GM19372 (cell line): Measurements from ENCODE around the gene PFKFB3.
"Not testable (repeated sequence)": the region's sequence is repeated elsewhere in the genome, so short reads cannot be mapped to it uniquely, and the experiment has no call there.

Experiments
- ATAC-seq: cut with Tn5 transposase; IDR thresholded peaks from one replicate; pipeline ENCODE4 v1.9.1; 2021; ENCODE audit warnings: mild to moderate bottlenecking, low read depth, moderate library complexity; ENCODE audit not compliant: unreplicated experiment

PFKFB3 gene

DNA sequence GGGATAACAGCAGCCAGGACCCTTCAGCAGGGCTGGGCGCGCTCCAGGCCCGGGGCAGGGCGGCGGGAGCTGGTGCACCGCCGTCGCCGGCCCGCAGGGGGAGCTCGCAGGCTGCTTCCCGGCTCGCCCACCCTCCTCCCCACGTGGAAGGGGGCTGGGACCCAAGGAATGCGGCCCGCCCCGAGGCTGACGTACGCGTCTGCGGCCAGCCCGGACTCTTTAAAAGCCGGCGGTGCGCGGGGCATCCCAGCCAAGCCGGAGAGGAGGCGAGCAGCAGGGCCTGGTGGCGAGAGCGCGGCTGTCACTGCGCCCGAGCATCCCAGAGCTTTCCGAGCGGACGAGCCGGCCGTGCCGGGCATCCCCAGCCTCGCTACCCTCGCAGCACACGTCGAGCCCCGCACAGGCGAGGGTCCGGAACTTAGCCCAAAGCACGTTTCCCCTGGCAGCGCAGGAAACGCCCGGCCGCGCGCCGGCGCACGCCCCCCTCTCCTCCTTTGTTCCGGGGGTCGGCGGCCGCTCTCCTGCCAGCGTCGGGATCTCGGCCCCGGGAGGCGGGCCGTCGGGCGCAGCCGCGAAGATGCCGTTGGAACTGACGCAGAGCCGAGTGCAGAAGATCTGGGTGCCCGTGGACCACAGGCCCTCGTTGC lies at the start of gene PFKFB3:
TSS of gene PFKFB3 (plus strand) at position 249 of the 647 bp plus-strand sequence. CDS start at position 578, 329 bp downstream.
- ATAC-seq, result peak; percentile 62

DNA sequence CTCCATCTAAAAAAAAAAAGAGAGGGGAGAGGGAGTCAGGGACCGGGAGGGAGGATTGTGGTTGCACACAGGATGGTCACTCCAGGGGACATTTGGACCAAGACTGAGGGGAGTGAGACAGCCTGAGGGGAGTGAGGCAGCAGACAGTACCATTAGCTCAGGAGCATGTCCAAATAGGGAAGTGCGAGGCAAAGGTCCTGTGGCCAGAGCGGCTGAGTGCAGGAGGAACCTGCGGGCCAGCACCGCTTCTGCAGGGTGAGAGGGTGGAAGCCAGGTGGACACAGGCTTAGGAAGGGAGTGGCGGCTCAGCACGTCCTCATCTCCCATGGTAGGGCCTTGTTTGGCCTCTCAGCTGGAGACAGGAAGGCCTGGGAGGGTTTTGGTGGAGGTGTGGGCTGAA lies 48.9 kb upstream of the PFKFB3 start:
- no peak for ATAC-seq

DNA sequence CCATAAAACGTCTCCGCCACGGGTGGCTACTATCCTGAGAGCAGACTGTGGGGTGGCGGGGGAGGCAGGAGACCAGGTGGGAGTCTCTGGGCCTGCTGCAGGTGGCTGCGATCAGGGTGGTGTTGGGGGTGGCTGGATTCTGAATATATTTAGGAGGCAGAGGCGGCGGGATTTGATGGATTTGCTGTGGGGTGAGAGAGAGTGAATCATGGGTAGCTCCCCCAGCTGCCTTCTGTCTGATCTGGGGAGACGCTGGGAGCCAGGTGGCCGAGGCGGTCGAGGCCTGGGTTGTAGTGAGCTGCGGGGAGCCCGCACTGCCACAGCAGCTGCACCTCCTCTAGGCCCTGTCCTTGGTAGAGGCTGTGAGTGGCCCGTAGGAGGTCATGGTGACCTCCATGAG lies 48.2 kb upstream of the PFKFB3 start:
- ATAC-seq, result no peak

DNA sequence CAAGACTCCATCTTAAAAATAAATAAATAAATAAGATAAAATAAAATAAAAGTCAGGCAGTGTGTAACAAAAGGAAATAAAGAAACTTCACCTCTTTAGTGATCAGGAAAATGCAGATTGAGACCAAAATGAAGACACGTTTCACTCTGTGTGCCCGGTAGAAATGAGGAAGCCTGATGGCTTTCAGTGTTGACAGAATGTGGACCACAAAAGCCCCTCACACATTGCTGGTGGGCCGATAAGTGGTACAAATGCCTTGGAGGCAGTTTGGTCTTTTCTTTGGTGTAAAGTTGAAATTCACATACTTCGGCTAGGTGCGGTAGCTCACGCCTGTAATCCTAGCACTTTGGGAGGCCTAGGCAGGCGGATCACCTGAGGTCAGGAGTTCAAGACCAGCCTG lies 44.5 kb upstream of the PFKFB3 start:
- ATAC-seq, result no peak

DNA sequence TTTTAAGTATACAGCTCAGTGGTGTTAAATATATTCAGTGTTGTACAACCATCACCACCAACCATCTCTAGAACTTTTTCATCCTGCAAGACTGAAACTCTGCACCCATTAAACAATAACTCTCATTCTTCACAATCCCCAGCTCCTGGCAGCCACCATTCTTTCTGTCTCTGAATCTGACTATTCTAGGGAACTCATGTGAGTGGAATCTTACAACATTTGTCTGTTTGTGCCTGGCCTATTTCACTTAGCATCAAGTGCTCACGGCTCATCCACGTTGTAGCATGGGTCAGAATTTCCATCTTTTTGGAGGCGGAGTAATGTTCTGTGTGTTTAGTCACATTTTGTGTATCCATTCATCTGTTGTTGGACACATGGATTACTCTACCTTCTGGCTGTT lies 40.8 kb upstream of the PFKFB3 start:
- no peak for ATAC-seq

DNA sequence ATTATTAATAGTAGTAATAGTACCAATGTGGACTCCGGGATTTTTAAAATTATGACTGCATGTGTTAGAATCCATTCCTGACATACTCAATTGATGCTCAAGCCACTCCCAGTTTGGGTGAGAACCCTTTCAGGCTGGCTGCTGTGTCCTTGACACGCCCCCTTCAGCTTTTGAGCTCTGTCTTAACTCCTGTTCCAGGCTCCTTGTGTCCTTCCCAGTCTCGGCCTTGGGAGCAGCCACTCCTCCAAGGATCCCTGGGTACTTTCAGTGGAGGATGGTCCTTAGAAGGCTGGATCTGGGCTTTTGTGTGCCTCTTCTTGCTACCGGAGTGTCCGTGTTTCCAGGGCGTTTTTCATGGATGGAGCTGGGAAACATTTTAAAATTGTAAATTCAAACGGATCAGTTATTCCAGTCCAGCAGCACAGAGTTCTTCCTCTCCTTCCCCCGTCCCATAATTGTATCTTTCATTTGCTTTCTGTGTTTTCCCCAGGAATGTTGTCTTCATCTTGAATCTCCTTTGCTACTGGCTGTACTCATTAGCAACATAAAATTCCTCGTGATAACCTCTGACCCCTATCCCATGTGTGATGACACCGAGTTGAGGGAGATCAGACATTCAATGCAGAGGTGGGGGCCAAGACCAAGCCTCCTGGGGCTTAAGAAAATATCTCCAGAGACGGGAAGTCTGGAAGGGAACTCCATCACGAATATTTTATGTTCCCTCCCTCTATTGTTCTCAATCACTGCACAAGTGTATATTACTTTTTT lies 40.0 kb upstream of the PFKFB3 start:
- ATAC-seq, result no peak

DNA sequence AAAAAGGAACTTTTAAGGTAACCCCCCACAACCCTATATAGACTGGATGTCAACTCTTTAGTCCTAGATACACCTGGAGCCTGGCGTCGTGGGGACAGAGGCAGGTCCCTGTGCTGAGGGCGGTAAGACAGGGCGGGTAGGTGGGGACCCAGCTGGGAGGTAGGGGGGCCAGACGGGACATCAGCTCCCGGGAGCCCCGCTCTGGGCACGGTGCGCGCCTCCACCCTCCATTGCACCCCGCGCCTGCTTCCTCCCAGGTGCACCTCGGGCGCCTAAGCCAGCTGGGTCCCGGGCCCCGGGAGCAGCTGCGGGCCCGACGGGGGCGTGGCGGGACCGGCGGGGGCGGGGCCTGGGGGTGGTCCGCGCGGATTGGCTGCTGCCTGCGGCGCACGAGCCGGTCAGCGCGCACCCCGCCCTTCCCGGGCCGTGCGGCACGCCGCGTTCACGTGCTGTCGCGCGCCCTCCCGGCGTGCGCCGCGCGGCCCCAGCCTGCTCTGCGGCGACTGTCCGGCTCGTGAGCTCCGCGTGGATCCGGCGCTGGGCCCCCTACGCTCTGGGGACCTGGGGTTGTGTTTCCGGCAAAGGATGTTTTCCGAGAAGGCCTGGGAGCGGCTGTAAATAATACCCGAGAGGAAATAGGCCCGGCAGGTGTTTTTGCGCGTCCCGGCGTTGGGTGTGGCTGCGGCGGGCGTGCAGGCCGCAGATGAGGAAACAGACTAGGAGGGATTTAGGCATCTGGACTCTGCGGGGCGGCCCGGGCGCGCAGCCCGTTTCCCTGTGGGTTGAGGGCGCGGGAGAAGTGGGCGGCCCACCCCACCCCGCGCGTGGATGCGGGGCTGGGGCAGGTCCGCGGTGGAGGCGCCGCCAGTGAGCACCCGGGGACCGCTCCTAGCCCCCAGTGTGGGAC lies 39.1 kb upstream of the PFKFB3 start:
- ATAC-seq, result peak; percentile 94

DNA sequence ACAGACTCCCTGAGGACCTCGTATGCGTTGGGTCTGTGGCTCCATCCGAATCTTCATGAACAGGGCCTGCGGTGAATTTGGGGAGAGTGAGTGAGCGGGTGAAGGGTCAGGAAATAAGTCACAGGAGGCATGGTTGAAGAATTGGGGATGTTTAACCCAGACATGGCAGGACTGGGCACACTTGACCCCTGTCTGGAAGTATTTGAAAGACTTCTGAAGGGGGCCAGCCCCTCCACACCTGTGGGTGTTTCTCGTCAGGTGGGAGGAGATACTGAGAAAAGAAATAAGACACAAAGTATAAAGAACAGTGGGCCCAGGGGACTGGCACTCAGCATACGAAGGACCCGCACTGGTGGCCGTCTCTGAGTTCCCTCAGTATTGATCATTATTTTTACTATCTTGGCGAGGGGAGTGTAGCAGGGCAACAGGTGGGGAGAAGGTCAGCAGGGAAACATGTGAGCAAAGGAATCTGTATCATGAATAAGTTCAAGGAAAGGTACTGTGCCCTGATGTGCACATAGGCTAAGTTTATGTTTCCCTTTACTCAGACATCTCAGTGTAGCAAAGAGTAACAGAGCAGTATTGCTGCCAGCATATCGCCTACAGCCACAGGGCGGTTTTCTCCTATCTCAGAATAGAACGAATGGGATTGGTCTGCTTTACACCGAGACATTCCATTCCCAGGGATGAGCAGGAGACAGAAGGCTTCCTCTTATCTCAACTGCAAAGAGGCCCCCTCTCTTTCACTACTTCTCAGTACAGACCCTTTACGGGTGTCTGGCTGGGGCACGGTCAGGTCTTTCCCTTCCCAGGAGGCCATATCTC lies 38.2 kb upstream of the PFKFB3 start:
- no peak for ATAC-seq

DNA sequence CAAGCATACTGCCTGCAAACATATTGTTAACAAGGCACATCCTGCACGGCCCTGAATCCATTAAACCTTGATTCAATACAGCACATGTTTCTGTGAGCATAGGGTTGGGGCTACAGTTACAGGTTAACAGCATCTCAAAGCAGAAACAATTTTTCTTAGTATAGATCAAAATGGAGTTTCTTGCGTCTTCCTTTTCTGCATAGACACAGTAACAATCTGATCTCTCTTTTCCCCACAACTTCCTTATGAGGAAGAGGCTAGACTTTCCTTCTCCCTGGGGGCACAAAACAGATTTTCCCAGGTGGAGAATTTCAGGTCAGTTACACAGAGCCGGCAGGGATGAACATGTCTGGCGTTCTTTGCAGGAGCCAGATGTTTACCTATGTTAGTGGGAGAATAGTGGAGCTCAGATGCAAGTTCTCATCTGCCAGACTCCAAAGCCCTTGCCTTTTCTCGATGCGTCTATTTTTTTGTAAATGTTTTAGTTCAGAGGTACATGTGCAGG lies 37.5 kb upstream of the PFKFB3 start:
- ATAC-seq, result no peak

DNA sequence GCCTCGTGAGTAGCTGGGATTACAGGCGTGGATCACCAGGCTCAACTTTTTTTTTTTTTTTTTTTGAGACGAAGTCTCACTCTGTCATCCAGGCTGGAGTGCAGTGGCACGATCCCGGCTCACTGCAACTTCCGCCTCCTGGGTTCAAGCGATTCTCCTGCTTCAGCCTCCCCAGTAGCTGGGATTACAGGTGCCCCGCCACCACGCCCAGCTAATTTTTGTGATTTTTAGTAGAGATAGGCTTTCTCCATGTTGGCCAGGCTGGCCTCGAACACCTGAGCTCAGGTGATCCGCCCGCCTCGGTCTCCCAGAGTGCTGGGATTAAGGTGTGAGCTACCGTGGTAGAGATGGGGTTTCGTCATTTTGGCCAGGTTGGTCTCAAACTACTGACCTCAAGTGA lies 36.8 kb upstream of the PFKFB3 start:
- not testable (repeated sequence) for ATAC-seq

DNA sequence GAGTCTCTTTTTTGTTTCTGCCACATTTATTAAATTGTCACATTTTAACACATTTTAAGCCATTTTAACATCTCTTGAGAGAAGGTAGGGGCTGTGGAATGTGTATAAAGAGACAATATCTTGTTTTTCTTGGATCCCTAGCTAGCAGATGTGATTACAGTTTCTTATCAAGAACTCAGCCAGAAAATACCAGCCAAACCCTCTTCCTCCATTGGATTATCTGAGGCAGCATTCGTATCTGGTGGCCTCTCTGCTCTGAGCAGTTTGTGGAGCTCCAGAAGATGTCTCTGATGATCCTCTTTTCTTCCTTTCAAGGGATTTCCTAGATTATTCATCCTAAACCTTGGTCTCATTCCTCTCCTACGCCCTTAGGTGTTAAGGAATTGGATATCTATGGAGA lies 35.3 kb upstream of the PFKFB3 start:
- no peak for ATAC-seq

DNA sequence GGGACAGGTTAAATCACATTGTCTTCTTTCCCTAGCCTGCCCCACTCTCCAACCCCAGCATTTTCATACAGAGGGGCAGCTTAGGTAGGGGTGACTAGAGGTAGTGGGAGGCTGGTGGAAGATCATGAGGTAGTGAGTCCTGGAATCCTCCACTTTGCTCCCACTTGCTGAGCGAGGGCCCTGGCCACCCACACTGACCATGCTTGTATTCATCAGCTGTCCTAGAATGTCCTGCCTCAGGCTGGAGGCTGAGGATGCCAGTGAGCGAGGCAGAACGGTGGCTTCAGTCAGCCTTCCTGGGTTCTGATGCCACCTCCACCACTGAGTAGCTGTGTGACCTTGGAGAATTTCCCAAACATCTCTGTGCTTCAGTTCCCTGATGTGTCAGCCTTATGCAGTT lies 34.6 kb upstream of the PFKFB3 start:
- no peak for ATAC-seq

DNA sequence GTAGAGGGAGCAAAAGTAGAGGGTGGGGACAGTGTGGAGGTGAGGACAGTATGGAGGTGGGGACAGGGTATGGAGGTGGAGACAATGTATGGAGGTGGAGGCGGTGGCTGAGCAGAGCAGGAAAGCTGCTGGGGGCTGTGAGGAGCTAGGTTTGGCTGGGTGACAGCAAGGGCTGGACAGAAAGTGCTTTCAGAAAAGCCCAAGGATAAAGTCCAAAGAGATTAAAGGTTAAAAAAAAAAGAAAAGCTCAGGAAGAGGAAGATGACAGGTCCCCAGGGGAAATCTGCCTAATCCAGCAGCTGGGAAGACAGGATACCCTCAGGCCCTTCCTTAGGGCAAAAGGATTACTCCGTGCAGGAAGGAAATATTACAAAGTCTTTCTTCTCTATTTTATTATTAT lies 32.1 kb upstream of the PFKFB3 start:
- ATAC-seq, result no peak

DNA sequence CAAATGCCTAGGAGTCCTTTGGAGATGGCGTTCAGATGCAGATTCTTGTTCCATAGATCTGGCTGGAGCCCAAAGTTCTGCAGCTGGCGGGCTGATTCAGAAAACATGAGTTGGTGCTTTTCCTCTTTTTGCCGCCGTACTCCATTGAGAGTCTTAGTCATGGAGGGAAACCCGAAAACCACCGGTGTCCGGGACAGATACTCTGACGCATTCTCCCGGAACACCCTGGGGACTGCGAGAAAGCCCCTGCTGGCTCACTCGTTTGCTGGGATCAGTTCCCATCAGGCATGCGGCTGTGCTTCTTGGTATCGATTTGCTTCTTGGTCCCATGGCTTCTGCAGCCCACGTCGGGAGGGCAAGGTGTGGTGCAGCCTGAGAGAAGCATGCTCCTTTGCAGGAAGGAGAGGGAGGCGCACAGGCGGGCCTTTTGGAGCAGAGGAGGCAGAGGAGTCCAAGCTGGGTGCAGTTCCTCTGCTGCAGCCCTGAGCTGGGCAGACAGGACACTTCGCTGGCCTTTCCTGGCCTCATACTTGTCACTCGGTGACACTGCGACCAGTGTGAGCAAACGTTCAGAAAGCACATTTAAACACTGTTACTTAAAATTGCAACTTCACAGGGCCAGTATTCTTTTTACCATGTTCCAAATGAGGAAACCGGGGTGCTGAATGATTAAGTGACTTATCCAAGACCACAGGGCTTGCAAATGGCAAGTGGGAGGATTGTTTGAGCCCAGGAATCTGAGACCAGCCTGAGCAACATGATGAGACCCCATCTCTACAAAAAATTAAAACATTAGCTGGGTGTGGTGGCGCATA lies 30.6 kb upstream of the PFKFB3 start:
- no peak for ATAC-seq

DNA sequence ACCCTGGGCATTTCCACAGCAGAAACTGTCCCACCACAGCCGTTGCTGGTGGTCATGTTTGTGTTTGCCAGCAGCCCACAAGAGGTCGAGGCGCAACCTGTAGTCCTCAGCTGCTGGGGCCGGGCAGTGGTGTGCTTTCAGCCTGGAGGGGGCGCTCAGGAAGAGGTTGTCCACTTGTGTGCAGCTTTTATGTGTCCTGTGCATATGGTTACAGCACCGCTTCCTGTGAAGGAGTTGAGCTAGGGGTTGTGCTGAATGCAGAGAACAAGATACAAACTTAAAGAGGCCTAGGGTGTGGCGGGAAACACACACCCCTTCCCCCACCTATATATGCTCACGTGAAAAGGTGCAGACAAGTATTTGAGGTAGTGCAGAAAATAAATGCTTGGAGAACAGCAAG lies 29.5 kb upstream of the PFKFB3 start:
- no peak for ATAC-seq

DNA sequence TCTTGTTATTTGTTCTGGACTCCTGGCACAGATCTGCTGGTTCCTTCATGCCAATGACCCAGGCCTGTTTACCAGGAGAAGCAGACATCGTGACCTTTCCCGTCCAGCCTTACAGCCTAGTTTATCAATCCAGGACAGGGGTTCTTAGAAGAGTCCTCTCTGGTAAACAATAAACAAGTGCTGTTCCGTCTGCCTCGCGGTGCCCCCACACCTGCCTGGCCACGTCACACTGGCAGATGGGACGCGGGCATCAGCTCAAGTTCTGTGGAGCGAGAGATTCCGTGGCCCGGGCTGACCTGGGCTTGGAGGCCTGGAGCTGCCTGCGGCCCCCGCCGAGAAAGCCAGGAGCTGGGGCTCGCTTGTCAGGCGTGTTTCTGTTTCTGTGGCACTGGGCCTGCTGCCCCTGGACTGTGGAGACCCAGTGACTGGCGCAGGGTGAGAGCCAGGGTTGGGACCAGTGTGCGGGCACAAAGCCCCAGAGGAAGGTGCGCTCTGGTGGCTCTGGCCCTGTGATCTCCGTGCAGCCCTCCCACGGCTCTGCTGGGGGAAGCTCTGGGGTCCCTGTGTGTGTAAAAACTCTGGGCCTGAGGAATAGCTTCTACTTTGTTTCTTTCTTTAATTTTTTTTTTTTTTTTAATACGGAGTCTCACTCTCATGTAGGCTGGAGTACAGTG lies 28.4 kb upstream of the PFKFB3 start:
- ATAC-seq, result no peak

DNA sequence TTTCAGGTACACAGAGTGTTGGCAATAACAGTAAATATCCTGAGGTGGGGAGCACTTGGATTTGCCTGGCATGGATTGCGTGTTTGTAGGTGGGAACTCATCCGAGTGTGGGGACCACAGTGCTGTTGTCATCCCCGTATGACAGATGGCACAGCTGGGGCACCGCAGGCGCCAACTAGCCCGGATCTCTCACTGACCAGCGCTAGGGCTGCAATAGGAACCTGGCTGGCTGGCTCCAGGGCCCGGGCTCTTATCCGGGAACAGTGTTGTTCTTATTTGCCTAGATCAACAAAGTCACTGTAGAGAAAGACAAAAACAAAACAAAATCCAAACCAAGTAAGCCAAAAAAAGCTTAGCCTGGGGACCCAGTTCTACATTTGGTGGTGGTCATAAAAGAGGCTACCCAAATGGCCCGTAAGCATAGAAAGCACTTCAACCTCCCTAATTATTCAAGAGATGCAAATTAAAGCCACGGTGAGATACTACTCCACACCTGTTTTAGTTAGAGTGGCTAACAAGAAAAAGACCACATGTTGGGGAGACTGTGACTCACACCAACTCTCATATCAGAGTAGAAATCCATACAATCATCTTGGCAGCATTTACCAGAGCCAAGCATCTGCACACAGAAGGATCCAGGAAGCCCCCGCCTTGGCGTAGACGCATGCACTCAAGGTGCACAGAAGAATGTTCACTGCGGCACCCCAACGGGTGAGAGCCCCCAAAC lies 27.2 kb upstream of the PFKFB3 start:
- ATAC-seq, result no peak

DNA sequence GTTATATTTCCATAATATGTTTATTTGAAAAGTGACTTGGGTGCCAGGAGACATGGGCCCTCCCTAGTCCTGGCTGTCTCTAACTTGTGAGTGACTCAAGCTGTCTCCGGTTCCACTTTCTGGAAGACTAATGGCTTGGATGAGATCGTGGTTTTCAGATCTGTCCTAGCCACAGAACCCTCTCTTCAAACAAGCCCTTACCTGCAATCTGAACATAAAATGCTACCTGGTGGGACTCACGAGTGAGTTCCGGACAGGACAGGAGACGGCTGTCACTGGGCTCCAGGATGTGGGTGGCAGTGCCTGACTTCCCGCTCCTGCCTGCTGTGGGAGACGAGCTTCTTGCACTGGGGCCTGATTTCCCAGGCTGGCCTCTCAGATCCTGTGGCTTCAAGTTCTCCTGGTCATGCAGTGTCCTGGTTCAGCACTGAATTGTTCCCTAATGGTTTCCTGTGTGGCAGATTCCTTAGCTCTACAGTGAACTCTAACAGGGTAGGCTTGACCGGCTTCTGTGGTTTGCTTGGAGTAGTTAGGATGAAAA lies 26.0 kb upstream of the PFKFB3 start:
- no peak for ATAC-seq
